ENCODE data around the gene MUC21.

Gene MUC21

DNA sequence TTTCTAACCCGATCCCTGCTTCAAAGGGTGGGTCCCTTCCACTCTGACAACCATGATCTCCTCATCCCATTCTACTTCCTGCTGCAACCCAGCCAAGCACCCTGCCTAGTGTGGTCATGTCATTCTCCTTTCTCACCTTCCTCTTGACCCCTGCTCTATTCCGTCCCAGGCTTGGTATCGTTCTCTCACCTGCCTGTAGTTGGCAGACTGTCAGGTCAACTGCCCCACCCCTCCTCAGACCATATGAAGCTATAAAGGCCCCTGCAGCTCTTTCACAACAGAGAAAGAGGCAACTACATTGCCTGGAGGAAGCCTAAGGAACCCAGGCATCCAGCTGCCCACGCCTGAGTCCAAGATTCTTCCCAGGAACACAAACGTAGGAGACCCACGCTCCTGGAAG, at the start of gene MUC21:
Gene MUC21, plus strand, starts transcription at position 280 of the 400 bp plus-strand sequence. CDS start 241 bp downstream, outside the sequence.
- TF ChIP-seq, protein P1, sequence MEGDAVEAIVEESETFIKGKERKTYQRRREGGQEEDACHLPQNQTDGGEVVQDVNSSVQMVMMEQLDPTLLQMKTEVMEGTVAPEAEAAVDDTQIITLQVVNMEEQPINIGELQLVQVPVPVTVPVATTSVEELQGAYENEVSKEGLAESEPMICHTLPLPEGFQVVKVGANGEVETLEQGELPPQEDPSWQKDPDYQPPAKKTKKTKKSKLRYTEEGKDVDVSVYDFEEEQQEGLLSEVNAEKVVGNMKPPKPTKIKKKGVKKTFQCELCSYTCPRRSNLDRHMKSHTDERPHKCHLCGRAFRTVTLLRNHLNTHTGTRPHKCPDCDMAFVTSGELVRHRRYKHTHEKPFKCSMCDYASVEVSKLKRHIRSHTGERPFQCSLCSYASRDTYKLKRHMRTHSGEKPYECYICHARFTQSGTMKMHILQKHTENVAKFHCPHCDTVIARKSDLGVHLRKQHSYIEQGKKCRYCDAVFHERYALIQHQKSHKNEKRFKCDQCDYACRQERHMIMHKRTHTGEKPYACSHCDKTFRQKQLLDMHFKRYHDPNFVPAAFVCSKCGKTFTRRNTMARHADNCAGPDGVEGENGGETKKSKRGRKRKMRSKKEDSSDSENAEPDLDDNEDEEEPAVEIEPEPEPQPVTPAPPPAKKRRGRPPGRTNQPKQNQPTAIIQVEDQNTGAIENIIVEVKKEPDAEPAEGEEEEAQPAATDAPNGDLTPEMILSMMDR (IDR thresholded peaks at IDR 0.05) = no peak
- no peak within 1 kb of the TSS for H3K4me3 ChIP-seq

GRCh38 chr6:30935018-30935417, 48.5 kb upstream of the MUC21 start:
- TF ChIP-seq, protein P1 (IDR thresholded peaks at IDR 0.05) = no peak
- H3K27ac ChIP-seq = no peak overlapping the region
- H3K4me3 ChIP-seq = no peak overlapping the region
- DNase-seq (ENCODE audit: low spot score) = no peak

More for the DNA sequence above, at the start of gene MUC21:
- no peak for DNase-seq (ENCODE audit: low spot score)
- no peak within 1 kb of the TSS for H3K27ac ChIP-seq

GRCh38 chr6:30937265-30937664, 46.3 kb upstream of the MUC21 start:
- DNase-seq (ENCODE audit: low spot score) = no peak
- Histone ChIP-seq H3K27ac (no peak overlapping the region), H3K4me3 (no peak overlapping the region)
- TF ChIP-seq, protein P1 (IDR thresholded peaks at IDR 0.05) = no peak

DNA sequence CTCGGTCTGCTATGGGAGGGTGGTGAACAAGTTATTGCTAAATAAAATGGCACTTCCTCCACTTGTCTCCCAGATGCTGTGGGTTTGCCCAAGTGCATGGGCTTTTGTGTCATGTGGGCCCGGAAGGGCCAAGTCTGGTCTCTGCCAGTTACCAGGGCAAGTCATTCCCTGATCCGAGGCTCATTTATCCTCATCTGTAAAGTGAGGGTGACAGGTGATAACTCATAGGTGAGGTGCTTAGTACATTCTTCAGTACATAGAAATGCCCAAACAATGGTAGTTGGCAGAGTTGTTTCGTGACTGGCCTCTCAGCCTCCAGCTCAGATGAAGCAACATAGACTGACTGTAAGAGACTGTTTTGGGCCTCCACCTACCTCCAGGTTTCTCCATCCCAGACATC, 44.8 kb upstream of the MUC21 start:
- no peak for DNase-seq (ENCODE audit: low spot score)
- TF ChIP-seq, protein P1 (IDR thresholded peaks at IDR 0.05) = no peak
- Histone ChIP-seq H3K4me3 (no peak overlapping the region), H3K27ac (no peak overlapping the region)

- TF ChIP-seq, protein P1 (IDR thresholded peaks at IDR 0.05) = no peak
- H3K27ac ChIP-seq = no peak overlapping the region
- H3K4me3 ChIP-seq = no peak overlapping the region
- no peak for DNase-seq (ENCODE audit: low spot score)
Observed at GRCh38 chr6:30939473-30939872, 44.0 kb upstream of the MUC21 start.

DNA sequence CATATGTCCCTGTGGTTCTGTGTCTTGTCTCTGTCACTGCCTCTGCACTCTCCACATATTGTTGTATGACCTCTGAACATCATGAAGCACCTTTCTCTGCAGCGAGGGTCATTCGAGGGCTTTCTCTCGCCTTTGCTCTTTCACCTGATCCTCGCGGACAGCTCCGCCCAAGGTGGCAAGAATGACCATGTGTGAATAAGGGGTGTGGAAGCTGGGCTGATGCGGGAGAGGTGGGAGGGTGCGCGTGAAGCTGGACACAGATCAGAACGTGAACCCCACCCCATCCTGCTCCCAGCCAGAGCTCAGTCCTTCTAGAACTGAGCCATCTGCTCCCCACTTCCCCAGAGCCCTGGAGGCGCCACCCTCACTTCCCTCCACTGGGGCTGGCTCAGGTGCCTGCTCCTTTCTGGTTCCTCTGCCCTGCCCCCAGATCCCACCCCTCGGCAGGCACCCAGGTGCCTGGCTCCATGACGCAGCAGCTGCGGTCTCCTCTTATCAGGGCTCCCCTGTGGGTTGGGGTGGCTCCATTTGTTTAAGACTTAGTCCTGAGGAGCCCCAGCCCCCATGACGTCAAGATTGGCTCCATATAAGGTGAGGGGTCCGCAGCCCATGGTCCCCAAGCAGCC, 43.0 kb upstream of the MUC21 start, which contains the start of gene MUCL3:
Gene MUCL3, plus strand, starts transcription at position 613 of the 626 bp plus-strand sequence. CDS start 27 bp downstream, outside the sequence.
- TF ChIP-seq, protein P1 (IDR thresholded peaks at IDR 0.05) = no peak
- DNase-seq (ENCODE audit: low spot score) = no peak
- Histone ChIP-seq H3K27ac (no peak within 1 kb of the TSS), H3K4me3 (no peak within 1 kb of the TSS)

Measured in coronary artery (tissue), 2 donors.